Dermis blood vessel endothelial cell (primary cell): ENCODE results near the gene CNR2. TPM values are rescaled to one million over a fixed set of nuclear protein-coding genes. Genes with fewer than 3 reads are reported as not detected.
"Not testable (repeated sequence)": the region's sequence is repeated elsewhere in the genome, so short reads cannot be mapped to it uniquely, and the experiment has no call there.

Experiments
- DNase-seq: peaks from one replicate; pipeline ENCODE4 v3.0.0; 2010
- total RNA-seq: library from RNA; depleted of rRNA; stranded (reverse); fragments of >200 nt; gene quantifications from 2 replicates; pipeline ENCODE4 v1.2.3, GENCODE V29; 2014

Gene CNR2
- total RNA-seq, 1 donor from 2014 or later = not detected

- DNase-seq = not testable (repeated sequence)
These were observed 79.0 kb downstream of the CNR2 start for GRCh38 chr1:23834156-23834555.

- DNase-seq = no peak
These were observed 85.4 kb downstream of the CNR2 start for GRCh38 chr1:23827717-23828116.

GRCh38 chr1:23826590-23826989 lies 86.6 kb downstream of the CNR2 start:
- not testable (repeated sequence) for DNase-seq

GRCh38 chr1:23825762-23826522 lies 87.2 kb downstream of the CNR2 start:
- no peak for DNase-seq

- DNase-seq = peak; percentile 93
These were observed 87.9 kb downstream of the CNR2 start, which contains the start of gene HMGCL for GRCh38 chr1:23825076-23825761. Gene HMGCL (minus strand): TSS chr1:23825429. CDS start chr1:23825415, 14 bp downstream.

- DNase-seq = no peak
These were observed 88.5 kb downstream of the CNR2 start for GRCh38 chr1:23824711-23825075.

GRCh38 chr1:23823767-23824166 lies 89.4 kb downstream of the CNR2 start:
- DNase-seq = no peak

Other genes with a start within 250 kb of the CNR2 start
- gene RPL11, start 221.6 kb downstream of the CNR2 start, total RNA-seq = 871 and 1,099 TPM in 2 replicates
- gene ELOA, start 169.9 kb downstream of the CNR2 start, total RNA-seq = 26.2 and 29.6 TPM in 2 replicates
- 41.2 and 43.8 TPM in 2 replicates for gene PITHD1, start 134.9 kb downstream of the CNR2 start, total RNA-seq
- gene LYPLA2, start 122.2 kb downstream of the CNR2 start, total RNA-seq = 108 and 113 TPM in 2 replicates
- 34.7 and 42.2 TPM in 2 replicates for gene GALE, start 112.6 kb downstream of the CNR2 start, total RNA-seq
- 52.5 and 59.9 TPM in 2 replicates for gene HMGCL, start 87.9 kb downstream of the CNR2 start, total RNA-seq
- 10.7 and 20.6 TPM in 2 replicates for gene FUCA1, start 45.1 kb downstream of the CNR2 start, total RNA-seq
- 157 and 190 TPM in 2 replicates for gene PNRC2, start 46.5 kb upstream of the CNR2 start, total RNA-seq
- gene SRSF10, start 67.0 kb upstream of the CNR2 start, total RNA-seq = 108 and 109 TPM in 2 replicates
- gene MYOM3, start 198.8 kb upstream of the CNR2 start, total RNA-seq = under 0.01 TPM in 1 of 2 replicates, not detected in the other
- gene IL22RA1, start 229.8 kb upstream of the CNR2 start, total RNA-seq = not detected in 2 replicates